GM19372 (cell line): ENCODE measurements around the gene COL1A2.

Experiments used
- ATAC-seq: cut with Tn5 transposase; IDR thresholded peaks from one replicate; pipeline ENCODE4 v1.9.1; 2021; ENCODE audit warnings: mild to moderate bottlenecking, low read depth, moderate library complexity; ENCODE audit not compliant: unreplicated experiment

COL1A2 gene

GRCh38 chr7:94382132-94382531 is 12.6 kb upstream of the COL1A2 start:
- ATAC-seq = no peak

- ATAC-seq = no peak
These were observed 11.9 kb upstream of the COL1A2 start for GRCh38 chr7:94382746-94383145.

GRCh38 chr7:94384315-94384714 is 10.4 kb upstream of the COL1A2 start:
- no peak for ATAC-seq

GRCh38 chr7:94386416-94386815 is 8.3 kb upstream of the COL1A2 start:
- no peak for ATAC-seq

GRCh38 chr7:94388540-94388939 is 6.2 kb upstream of the COL1A2 start:
- ATAC-seq = no peak

- ATAC-seq = no peak
These were observed 5.3 kb upstream of the COL1A2 start for GRCh38 chr7:94389381-94389780.

- no peak for ATAC-seq
These were observed 2.8 kb upstream of the COL1A2 start for GRCh38 chr7:94391726-94392392.

- no peak for ATAC-seq
These were observed 2.3 kb upstream of the COL1A2 start for GRCh38 chr7:94392393-94392786.

- ATAC-seq = no peak
These were observed 1.2 kb upstream of the COL1A2 start for GRCh38 chr7:94393246-94394108.

GRCh38 chr7:94394109-94394436 is 622 bp upstream of the COL1A2 start:
- no peak for ATAC-seq

GRCh38 chr7:94395141-94396036 is 694 bp downstream of the COL1A2 start:
- ATAC-seq = peak; percentile 90

- ATAC-seq = no peak
These were observed 1.3 kb downstream of the COL1A2 start for GRCh38 chr7:94396037-94396431.

- no peak for ATAC-seq
These were observed 1.9 kb downstream of the COL1A2 start for GRCh38 chr7:94396596-94396995.

- ATAC-seq = no peak
These were observed 3.0 kb downstream of the COL1A2 start for GRCh38 chr7:94397722-94398121.

- ATAC-seq = no peak
These were observed 4.1 kb downstream of the COL1A2 start for GRCh38 chr7:94398841-94399240.

- no peak for ATAC-seq
These were observed 5.3 kb downstream of the COL1A2 start for GRCh38 chr7:94400022-94400421.

GRCh38 chr7:94400643-94401427 is 6.1 kb downstream of the COL1A2 start:
- ATAC-seq = no peak

GRCh38 chr7:94401428-94401814 is 6.7 kb downstream of the COL1A2 start:
- no peak for ATAC-seq

GRCh38 chr7:94403546-94403945 is 8.9 kb downstream of the COL1A2 start:
- ATAC-seq = no peak

- ATAC-seq = no peak
These were observed 10.8 kb downstream of the COL1A2 start for GRCh38 chr7:94405506-94405905.
